Choroid plexus epithelial cell (primary cell): Measurements from ENCODE around the gene NDNF.

Experiments
- DNase-seq: peaks from one replicate; pipeline ENCODE4 v3.0.0-alpha.2; 2010; ENCODE audit warnings: low read depth
- H3K4me3 ChIP-seq: 2 replicates; pipeline ENCODE4 v1.5.1; 2011; ENCODE audit warnings: low read depth, mild to moderate bottlenecking, control low read depth, low read length, moderate library complexity
- TF ChIP-seq, protein P1 (sequence below): conservative IDR thresholded peaks from 2 replicates; pipeline ENCODE4 v1.5.1; 2011; ENCODE audit warnings: low read depth, mild to moderate bottlenecking, control low read depth, inconsistent platforms, low read length, moderate library complexity

NDNF gene

DNA sequence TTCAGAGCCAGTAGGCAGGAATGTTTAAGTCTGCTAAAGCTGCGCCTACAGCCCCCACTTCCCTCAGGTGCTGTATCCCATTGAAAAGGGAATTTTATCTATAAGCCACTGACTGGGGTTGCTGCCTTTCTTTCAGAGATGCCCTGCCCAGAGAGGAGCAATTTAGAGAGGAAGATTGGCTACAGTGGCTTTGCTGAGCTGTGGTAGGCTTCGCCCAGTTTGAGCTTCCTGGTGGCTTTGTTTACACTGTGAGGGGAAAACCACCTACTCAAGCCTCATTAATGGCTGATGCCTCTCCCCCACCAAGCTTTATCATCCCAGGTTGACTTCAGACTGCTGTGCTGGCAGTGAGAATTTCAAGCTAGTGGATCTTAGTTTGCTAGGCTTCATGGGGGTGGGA, 82.1 kb downstream of the NDNF start:
- no peak overlapping the region for H3K4me3 ChIP-seq
- no peak for DNase-seq
- TF ChIP-seq, protein P1, sequence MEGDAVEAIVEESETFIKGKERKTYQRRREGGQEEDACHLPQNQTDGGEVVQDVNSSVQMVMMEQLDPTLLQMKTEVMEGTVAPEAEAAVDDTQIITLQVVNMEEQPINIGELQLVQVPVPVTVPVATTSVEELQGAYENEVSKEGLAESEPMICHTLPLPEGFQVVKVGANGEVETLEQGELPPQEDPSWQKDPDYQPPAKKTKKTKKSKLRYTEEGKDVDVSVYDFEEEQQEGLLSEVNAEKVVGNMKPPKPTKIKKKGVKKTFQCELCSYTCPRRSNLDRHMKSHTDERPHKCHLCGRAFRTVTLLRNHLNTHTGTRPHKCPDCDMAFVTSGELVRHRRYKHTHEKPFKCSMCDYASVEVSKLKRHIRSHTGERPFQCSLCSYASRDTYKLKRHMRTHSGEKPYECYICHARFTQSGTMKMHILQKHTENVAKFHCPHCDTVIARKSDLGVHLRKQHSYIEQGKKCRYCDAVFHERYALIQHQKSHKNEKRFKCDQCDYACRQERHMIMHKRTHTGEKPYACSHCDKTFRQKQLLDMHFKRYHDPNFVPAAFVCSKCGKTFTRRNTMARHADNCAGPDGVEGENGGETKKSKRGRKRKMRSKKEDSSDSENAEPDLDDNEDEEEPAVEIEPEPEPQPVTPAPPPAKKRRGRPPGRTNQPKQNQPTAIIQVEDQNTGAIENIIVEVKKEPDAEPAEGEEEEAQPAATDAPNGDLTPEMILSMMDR: no peak
